Heart left ventricle (tissue), 13 donors: Measurements from ENCODE around the gene RFX2.

ENCODE experiments used
- CTCF ChIP-seq, 12 donors: fragments of 200-600 bp; sonication (generic) in 4 of 12; IDR thresholded peaks; one replicate each; pipeline versions ENCODE4 v1.5.0 to v1.8.0; 2018 to 2022; ENCODE audit warnings: antibody characterized with exemption in 12 of 12, mild to moderate bottlenecking in 5 of 12
- POLR2A ChIP-seq, 2 donors: fragments of 450-650 bp; IDR thresholded peaks; one replicate each; pipeline ENCODE4 v1.6.1; 2017; ENCODE audit warnings: antibody characterized with exemption in 2 of 2, mild to moderate bottlenecking in 2 of 2, moderate library complexity in 2 of 2
- donor health status: ischemic (EF 13 %, LVEDD 7.1; RV severe dilation, severe dysfunction).
- donor health status: DM: no; HTN: yes; CAD: no.
- donor health status: DM: no; HTN: no; CAD: no.
- donor health status: ischemic (EF 25% LVEDD 6.9; RV normal size, moderate dysfunction).
- donor health status: ischemic (EF 25% LVEDD 5.7; RV mildly dilated, moderate dysfunction).
- donor health status: ischemic (EF 35%, LVEDD 5.7; RV mildly dilated, moderate dysfunction).
- donor health status: nonischemic (EF 11% LVEDD 7.7; RV severe dilation, severe dysfunction).
- donor health status: DM: yes; HTN: yes; CAD: no.
- donor health status: PGD.
- donor health status: ischemic (EF 29% LVEDD 5.4; RV normal size, mild dysfunction).
- donor health status: nonischemic (EF 23%, LVEDD 6.1; RV moderate dilation, normal function).

DNA sequence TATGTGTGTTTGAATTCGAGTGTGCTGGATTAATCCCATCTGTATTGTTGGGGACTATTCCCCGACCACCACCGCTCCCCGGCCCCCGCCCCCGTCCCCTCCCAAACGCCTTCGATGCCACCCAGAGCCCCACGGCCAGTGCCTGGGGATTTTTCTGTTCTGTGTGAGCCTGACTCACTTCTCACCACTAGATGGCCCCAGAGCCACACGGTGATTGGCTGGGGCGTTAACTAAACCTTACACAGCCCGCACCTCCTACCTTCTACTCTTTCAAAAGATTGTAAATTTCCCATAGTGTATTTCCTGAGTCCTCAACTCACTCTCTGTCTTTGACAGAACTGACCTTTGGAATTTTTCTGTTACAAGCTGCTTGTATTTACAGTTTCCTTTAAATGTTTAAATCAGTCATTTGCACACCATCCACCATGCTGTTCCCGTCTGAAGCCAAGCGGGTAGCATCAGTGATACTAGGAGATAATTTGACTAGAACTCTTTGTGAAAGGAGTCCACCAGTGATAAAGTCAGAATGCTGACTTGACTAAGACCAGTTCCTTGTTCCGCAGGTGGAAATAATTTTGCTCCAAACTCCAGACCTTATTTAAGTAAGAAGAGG is 61.4 kb downstream of the RFX2 start:
- TF ChIP-seq CTCF (IDR thresholded peaks at IDR 0.05) (peak; percentile 86 to 93 (median 90)), POLR2A (IDR thresholded peaks at IDR 0.05) (no peak)
